Stimulated activated CD4-positive, alpha-beta T cell treated with anti-CD3 and anti-CD28 coated beads, Interleukin-4, amount 100 ng/mL, for 1 hour (primary cell): ENCODE measurements around the gene ARF3.

Experiments used
- DNase-seq: peaks from one replicate; pipeline ENCODE4 v3.0.0-alpha.2; 2020

ARF3 gene

GRCh38 chr12:48957141-48958048, at the start of gene ARF3:
Gene ARF3 (minus strand): TSS chr12:48957487. CDS start chr12:48941095, 16,392 bp downstream.
- DNase-seq: peak; percentile 94

- DNase-seq: no peak
These were observed 43.1 kb upstream of the ARF3 start for GRCh38 chr12:49000346-49000745.

- DNase-seq: peak; percentile 61
These were observed 42.3 kb upstream of the ARF3 start, which contains the start of gene DDN for GRCh38 chr12:48999371-49000131. Gene DDN (minus strand): TSS chr12:48999375. CDS start chr12:48999287, 88 bp downstream.

- peak; percentile 17 for DNase-seq
These were observed 41.4 kb upstream of the ARF3 start for GRCh38 chr12:48998497-48999353.

- DNase-seq: peak; percentile 39
These were observed 40.6 kb upstream of the ARF3 start for GRCh38 chr12:48997719-48998496.

GRCh38 chr12:48996794-48997718, 39.8 kb upstream of the ARF3 start:
- DNase-seq: peak; percentile 72

- DNase-seq: peak; percentile 54
These were observed 38.0 kb upstream of the ARF3 start for GRCh38 chr12:48995086-48995879.

GRCh38 chr12:48994224-48995085, 37.2 kb upstream of the ARF3 start:
- no peak for DNase-seq

GRCh38 chr12:48993787-48994186, 36.5 kb upstream of the ARF3 start:
- DNase-seq: no peak

GRCh38 chr12:48991247-48992050, 34.2 kb upstream of the ARF3 start:
- DNase-seq: no peak

- no peak for DNase-seq
These were observed 33.3 kb upstream of the ARF3 start for GRCh38 chr12:48990552-48990951.

GRCh38 chr12:48988030-48988649, 30.9 kb upstream of the ARF3 start:
- DNase-seq: peak; percentile 71

GRCh38 chr12:48986720-48987291, 29.5 kb upstream of the ARF3 start:
- no peak for DNase-seq

- no peak for DNase-seq
These were observed 28.6 kb upstream of the ARF3 start for GRCh38 chr12:48985901-48986300.

GRCh38 chr12:48985475-48985897, 28.2 kb upstream of the ARF3 start:
- DNase-seq: no peak

- DNase-seq: no peak
These were observed 25.3 kb upstream of the ARF3 start for GRCh38 chr12:48982397-48983080.

- no peak for DNase-seq
These were observed 24.5 kb upstream of the ARF3 start for GRCh38 chr12:48981757-48982157.
